VCaP (cell line): ENCODE measurements around the gene SHISA4.

ENCODE experiments used
- H3K27ac ChIP-seq: fragments of 450-650 bp; 2 replicates; pipeline ENCODE4 v1.5.1; 2017
- CTCF ChIP-seq: fragments of 450-650 bp; conservative IDR thresholded peaks from 2 replicates; pipeline ENCODE4 v1.5.1; 2017; ENCODE audit warnings: mild to moderate bottlenecking, moderate library complexity

The SHISA4 gene

GRCh38 chr1:201889090-201889968 lies 631 bp downstream of the SHISA4 start:
- TF ChIP-seq CTCF, result no peak
- H3K27ac ChIP-seq, result peak overlapping the region; percentile 66; the same call in 1 of the 2 replicates

- H3K27ac ChIP-seq, result no peak overlapping the region
- no peak for TF ChIP-seq CTCF
Measured at GRCh38 chr1:201890223-201890622, 1.5 kb downstream of the SHISA4 start.

- TF ChIP-seq CTCF, result no peak
- no peak overlapping the region for H3K27ac ChIP-seq
Measured at GRCh38 chr1:201890806-201891450, 2.2 kb downstream of the SHISA4 start.

GRCh38 chr1:201891451-201892045 lies 2.9 kb downstream of the SHISA4 start:
- H3K27ac ChIP-seq, result no peak overlapping the region
- TF ChIP-seq CTCF, result no peak

GRCh38 chr1:201892211-201892610 lies 3.5 kb downstream of the SHISA4 start:
- H3K27ac ChIP-seq, result no peak overlapping the region
- TF ChIP-seq CTCF, result no peak

- TF ChIP-seq CTCF, result no peak
- H3K27ac ChIP-seq, result no peak overlapping the region
Measured at GRCh38 chr1:201893431-201893830, 4.7 kb downstream of the SHISA4 start.
